SK-N-SH treated with all-trans-retinoic acid at 6 μM for 48 hours (cell line): Measurements from ENCODE around the gene APBA2.

Experiments used
- ATAC-seq: fragments of 200-7000 bp; cut with Tn5 transposase; 3 replicates; pipeline ENCODE4 v1.9.1; 2020; ENCODE audit warnings: mild to moderate bottlenecking, moderate library complexity
- ARNTL ChIP-seq: fragments of 450-650 bp; formaldehyde crosslinking; IDR thresholded peaks from 2 replicates; pipeline ENCODE4 v1.5.0; 2020; ENCODE audit warnings: low read depth, mild to moderate bottlenecking, moderate library complexity, borderline replicate concordance
- BACH2 ChIP-seq: fragments of 250-450 bp; sonication (Bioruptor Pico); IDR thresholded peaks from 2 replicates; pipeline ENCODE4 v1.9.0; 2021; ENCODE audit warnings: mild to moderate bottlenecking, borderline replicate concordance
- CSDC2 ChIP-seq: fragments of 250-450 bp; sonication (Bioruptor Pico); IDR thresholded peaks from 2 replicates; pipeline ENCODE4 v1.5.0; 2020; ENCODE audit warnings: mild to moderate bottlenecking, moderate library complexity
- ESRRG ChIP-seq: fragments of 250-450 bp; sonication (Bioruptor Pico); IDR thresholded peaks from 2 replicates; pipeline ENCODE4 v1.6.1; 2021; ENCODE audit warnings: mild to moderate bottlenecking
- GLIS3 ChIP-seq: fragments of 250-450 bp; sonication (Bioruptor Pico); IDR thresholded peaks from 2 replicates; pipeline ENCODE4 v1.5.0; 2020; ENCODE audit warnings: mild to moderate bottlenecking, moderate library complexity
- ISL1 ChIP-seq: fragments of 250-450 bp; sonication (Bioruptor Pico); IDR thresholded peaks from 2 replicates; pipeline ENCODE4 v2.1.2; 2022; ENCODE audit warnings: mild to moderate bottlenecking, moderate library complexity
- OSR1 ChIP-seq: fragments of 250-450 bp; sonication (Bioruptor Pico); IDR thresholded peaks from 2 replicates; pipeline ENCODE4 v1.8.0; 2022; ENCODE audit warnings: moderate library complexity, mild to moderate bottlenecking, inconsistent platforms
- RARB ChIP-seq: fragments of 250-450 bp; sonication (Bioruptor Pico); IDR thresholded peaks from 2 replicates; pipeline ENCODE4 v1.8.0; 2021; ENCODE audit warnings: mild to moderate bottlenecking, moderate library complexity
- SNAI2 ChIP-seq: fragments of 250-450 bp; sonication (Bioruptor Pico); IDR thresholded peaks from 2 replicates; pipeline ENCODE4 v1.5.0; 2020; ENCODE audit warnings: mild to moderate bottlenecking, moderate library complexity
- TCF4 ChIP-seq: fragments of 250-450 bp; sonication (Bioruptor Pico); IDR thresholded peaks from 2 replicates; pipeline ENCODE4 v1.8.0; 2021; ENCODE audit warnings: mild to moderate bottlenecking, moderate library complexity, borderline replicate concordance
- ZFP30 ChIP-seq: fragments of 450-650 bp; formaldehyde crosslinking; IDR thresholded peaks from 2 replicates; pipeline ENCODE4 v1.5.0; 2022; ENCODE audit warnings: mild to moderate bottlenecking, moderate library complexity
- ZNF70 ChIP-seq: fragments of 450-650 bp; formaldehyde crosslinking; IDR thresholded peaks from 2 replicates; pipeline ENCODE4 v1.5.0; 2020; ENCODE audit warnings: mild to moderate bottlenecking, moderate library complexity
- ZNF8 ChIP-seq: fragments of 450-650 bp; formaldehyde crosslinking; IDR thresholded peaks from 2 replicates; pipeline ENCODE4 v1.5.0; 2020; ENCODE audit warnings: mild to moderate bottlenecking, moderate library complexity
- TF ChIP-seq, protein P1 (sequence below): fragments of 250-450 bp; sonication (Bioruptor Pico); IDR thresholded peaks from 2 replicates; pipeline ENCODE4 v1.8.0; 2021; ENCODE audit warnings: low read depth, mild to moderate bottlenecking, moderate library complexity, borderline replicate concordance
- TF ChIP-seq, protein P2 (sequence below): fragments of 250-450 bp; sonication (Bioruptor Pico); IDR thresholded peaks from 2 replicates; pipeline ENCODE4 v1.8.0; 2020; ENCODE audit warnings: mild to moderate bottlenecking, moderate library complexity, borderline replicate concordance
- TF ChIP-seq, protein P3 (sequence below): fragments of 250-450 bp; sonication (Bioruptor Pico); IDR thresholded peaks from 2 replicates; pipeline ENCODE4 v1.5.1; 2021; ENCODE audit warnings: mild to moderate bottlenecking, moderate library complexity
- TF ChIP-seq, protein P4 (sequence below): fragments of 250-450 bp; sonication (Bioruptor Pico); IDR thresholded peaks from 2 replicates; pipeline ENCODE4 v1.5.0; 2020; ENCODE audit warnings: mild to moderate bottlenecking, moderate library complexity

The APBA2 gene

DNA sequence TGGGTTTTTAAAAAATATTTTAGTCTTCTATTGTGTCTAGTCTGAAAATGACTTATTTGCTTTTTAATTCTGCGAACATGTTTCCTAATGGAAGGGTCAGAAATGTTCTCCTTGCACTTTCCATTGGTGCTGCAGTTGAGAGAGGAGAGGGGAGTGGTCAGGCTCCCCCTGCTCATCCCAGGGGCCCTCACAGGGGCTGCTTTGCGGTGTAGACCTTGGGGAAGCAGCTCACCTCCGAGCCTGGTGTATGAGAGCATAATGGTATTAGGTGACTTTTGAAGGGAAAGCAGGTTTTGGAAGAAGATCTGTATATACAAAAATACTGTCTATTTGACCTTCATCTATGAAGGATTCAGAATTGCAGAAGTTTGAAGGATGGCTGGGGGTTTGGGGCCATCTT lies 28.3 kb downstream of the APBA2 start (continued):
- TF ChIP-seq, protein P1, sequence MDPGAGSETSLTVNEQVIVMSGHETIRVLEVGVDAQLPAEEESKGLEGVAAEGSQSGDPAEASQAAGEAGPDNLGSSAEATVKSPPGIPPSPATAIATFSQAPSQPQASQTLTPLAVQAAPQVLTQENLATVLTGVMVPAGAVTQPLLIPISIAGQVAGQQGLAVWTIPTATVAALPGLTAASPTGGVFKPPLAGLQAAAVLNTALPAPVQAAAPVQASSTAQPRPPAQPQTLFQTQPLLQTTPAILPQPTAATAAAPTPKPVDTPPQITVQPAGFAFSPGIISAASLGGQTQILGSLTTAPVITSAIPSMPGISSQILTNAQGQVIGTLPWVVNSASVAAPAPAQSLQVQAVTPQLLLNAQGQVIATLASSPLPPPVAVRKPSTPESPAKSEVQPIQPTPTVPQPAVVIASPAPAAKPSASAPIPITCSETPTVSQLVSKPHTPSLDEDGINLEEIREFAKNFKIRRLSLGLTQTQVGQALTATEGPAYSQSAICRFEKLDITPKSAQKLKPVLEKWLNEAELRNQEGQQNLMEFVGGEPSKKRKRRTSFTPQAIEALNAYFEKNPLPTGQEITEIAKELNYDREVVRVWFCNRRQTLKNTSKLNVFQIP (CRISPR knock-in tag) = no peak
- TF ChIP-seq ZNF70 (no peak), ARNTL (CRISPR knock-in tag) (no peak), ZFP30 (CRISPR knock-in tag) (no peak), ISL1 (CRISPR knock-in tag) (no peak), ESRRG (no peak), GLIS3 (CRISPR knock-in tag) (no peak)

DNA sequence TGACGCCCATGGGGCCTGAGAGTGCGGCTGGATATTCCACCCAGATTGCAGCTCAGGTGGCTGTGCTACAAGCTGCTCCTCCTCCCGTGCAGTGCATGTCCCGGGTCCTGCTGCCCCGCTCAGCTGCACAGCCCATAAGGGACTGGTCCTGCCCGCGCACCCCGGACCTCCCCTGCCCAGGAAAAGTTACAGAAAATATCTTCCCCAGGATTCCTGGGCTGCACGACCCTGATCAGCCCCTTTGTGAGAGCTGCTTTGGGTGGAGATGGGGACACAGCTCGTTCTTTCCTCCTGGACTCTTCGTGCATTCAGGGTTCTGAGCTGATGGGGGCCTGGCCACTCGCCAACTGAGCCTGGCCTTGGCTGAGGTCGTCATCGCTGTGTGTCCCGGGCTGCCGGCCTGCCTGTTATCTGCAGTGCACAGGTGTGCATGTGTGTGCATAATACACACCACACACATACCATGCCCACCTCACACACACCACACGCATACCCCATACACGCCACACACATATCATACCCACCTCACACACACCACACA lies 28.8 kb downstream of the APBA2 start:
- no peak for ATAC-seq
- TF ChIP-seq GLIS3 (CRISPR knock-in tag) = no peak
- no peak for TF ChIP-seq ZNF70
- TF ChIP-seq ISL1 (CRISPR knock-in tag) = no peak
- TF ChIP-seq, all 23 proteins: peak for 0

DNA sequence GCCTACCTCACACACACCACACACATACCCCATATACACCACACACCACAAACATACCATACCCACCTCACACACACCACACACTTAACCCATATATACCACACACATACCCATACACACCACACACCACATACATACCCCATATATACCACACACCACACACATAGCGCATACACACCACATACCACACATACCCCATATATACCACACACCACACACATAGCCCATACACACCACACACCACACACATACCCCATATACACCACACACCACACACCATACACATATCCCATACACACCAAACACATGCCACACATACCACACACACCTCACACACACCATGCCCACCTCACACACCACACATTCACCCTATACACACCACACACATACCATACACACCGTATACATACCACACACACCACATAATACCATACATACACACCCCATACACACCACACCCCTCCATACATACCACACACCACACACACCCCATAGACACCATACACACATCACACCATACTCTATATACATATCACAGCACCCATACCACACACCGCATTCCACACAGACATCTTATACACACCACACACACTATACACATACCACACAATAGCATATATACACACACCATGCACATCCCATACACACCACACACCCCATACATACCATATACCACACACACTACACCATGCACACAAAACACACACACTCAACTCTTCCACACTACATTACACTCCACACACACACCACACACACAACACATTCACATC lies 29.5 kb downstream of the APBA2 start:
- no peak for TF ChIP-seq TCF4 (CRISPR knock-in tag)
- TF ChIP-seq ZNF70 = no peak
- no peak for TF ChIP-seq ARNTL (CRISPR knock-in tag)
- TF ChIP-seq, protein P2, sequence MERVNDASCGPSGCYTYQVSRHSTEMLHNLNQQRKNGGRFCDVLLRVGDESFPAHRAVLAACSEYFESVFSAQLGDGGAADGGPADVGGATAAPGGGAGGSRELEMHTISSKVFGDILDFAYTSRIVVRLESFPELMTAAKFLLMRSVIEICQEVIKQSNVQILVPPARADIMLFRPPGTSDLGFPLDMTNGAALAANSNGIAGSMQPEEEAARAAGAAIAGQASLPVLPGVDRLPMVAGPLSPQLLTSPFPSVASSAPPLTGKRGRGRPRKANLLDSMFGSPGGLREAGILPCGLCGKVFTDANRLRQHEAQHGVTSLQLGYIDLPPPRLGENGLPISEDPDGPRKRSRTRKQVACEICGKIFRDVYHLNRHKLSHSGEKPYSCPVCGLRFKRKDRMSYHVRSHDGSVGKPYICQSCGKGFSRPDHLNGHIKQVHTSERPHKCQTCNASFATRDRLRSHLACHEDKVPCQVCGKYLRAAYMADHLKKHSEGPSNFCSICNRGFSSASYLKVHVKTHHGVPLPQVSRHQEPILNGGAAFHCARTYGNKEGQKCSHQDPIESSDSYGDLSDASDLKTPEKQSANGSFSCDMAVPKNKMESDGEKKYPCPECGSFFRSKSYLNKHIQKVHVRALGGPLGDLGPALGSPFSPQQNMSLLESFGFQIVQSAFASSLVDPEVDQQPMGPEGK (CRISPR knock-in tag) = no peak
- TF ChIP-seq ZNF8 = no peak
- no peak for TF ChIP-seq ZFP30 (CRISPR knock-in tag)
- no peak for TF ChIP-seq SNAI2 (CRISPR knock-in tag)
- TF ChIP-seq ESRRG = no peak
- TF ChIP-seq CSDC2 (CRISPR knock-in tag) = no peak
- no peak for ATAC-seq

DNA sequence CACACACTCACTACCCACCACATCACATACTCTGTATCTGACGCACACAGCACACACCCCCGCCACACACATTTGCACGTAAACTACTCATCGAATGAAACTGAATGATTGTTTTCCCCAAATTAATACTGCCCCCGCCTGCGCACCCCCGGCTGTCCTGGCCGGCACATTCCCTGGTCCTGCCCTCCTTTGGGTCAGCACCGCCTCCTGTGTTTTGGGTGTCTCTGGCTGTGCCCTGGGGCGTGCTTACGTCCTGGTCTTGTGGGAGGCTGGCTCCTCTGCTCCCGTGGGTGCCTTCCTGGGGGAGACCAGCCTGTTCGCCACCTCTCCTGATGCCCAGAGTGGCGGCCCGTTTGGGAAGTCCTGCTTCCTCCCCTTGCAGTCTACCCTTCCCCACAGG lies 30.2 kb downstream of the APBA2 start:
- ATAC-seq = no peak
- TF ChIP-seq, protein P3, sequence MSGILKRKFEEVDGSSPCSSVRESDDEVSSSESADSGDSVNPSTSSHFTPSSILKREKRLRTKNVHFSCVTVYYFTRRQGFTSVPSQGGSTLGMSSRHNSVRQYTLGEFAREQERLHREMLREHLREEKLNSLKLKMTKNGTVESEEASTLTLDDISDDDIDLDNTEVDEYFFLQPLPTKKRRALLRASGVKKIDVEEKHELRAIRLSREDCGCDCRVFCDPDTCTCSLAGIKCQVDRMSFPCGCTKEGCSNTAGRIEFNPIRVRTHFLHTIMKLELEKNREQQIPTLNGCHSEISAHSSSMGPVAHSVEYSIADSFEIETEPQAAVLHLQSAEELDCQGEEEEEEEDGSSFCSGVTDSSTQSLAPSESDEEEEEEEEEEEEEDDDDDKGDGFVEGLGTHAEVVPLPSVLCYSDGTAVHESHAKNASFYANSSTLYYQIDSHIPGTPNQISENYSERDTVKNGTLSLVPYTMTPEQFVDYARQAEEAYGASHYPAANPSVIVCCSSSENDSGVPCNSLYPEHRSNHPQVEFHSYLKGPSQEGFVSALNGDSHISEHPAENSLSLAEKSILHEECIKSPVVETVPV (CRISPR knock-in tag) = no peak
- TF ChIP-seq SNAI2 (CRISPR knock-in tag) = no peak
- no peak for TF ChIP-seq BACH2
- no peak for TF ChIP-seq RARB (CRISPR knock-in tag)
- TF ChIP-seq CSDC2 (CRISPR knock-in tag) = no peak
- TF ChIP-seq, protein P4, sequence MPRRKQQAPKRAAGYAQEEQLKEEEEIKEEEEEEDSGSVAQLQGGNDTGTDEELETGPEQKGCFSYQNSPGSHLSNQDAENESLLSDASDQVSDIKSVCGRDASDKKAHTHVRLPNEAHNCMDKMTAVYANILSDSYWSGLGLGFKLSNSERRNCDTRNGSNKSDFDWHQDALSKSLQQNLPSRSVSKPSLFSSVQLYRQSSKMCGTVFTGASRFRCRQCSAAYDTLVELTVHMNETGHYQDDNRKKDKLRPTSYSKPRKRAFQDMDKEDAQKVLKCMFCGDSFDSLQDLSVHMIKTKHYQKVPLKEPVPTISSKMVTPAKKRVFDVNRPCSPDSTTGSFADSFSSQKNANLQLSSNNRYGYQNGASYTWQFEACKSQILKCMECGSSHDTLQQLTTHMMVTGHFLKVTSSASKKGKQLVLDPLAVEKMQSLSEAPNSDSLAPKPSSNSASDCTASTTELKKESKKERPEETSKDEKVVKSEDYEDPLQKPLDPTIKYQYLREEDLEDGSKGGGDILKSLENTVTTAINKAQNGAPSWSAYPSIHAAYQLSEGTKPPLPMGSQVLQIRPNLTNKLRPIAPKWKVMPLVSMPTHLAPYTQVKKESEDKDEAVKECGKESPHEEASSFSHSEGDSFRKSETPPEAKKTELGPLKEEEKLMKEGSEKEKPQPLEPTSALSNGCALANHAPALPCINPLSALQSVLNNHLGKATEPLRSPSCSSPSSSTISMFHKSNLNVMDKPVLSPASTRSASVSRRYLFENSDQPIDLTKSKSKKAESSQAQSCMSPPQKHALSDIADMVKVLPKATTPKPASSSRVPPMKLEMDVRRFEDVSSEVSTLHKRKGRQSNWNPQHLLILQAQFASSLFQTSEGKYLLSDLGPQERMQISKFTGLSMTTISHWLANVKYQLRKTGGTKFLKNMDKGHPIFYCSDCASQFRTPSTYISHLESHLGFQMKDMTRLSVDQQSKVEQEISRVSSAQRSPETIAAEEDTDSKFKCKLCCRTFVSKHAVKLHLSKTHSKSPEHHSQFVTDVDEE = no peak
- no peak for TF ChIP-seq ZNF8
- TF ChIP-seq, protein P1 (CRISPR knock-in tag) = no peak
- TF ChIP-seq OSR1 (CRISPR knock-in tag) = no peak
